Measurements from ENCODE around the gene GPATCH4. TPM values are rescaled to one million over a fixed set of nuclear protein-coding genes. Genes with fewer than 3 reads are reported as not detected.

The GPATCH4 gene
- total and polyA plus RNA-seq, 2 of the 4 experiments (the other 2 are of a cell fraction): 32.6 to 41.8 TPM

- Histone ChIP-seq H2AFZ (replicated peaks; ENCODE audit: low read length, poor library complexity) (no peak overlapping the region), H2BK20ac (ENCODE audit: low read depth, low read length) (no peak overlapping the region), H3K4me3 (ENCODE audit: insufficient read depth, low read depth, low read length) (no peak overlapping the region), H3K4me2 (ENCODE audit: low read depth, low read length) (no peak overlapping the region), H3K36me3 (ENCODE audit: control insufficient read depth, insufficient read depth, low read length) (no peaks in the 10 kb centered on the region), H4K20me1 (ENCODE audit: insufficient read depth, low read length) (peaks cover 16% of the 10 kb centered on the region; the same call in 1 of the 2 replicates), H3K9me3 (ENCODE audit: control insufficient read depth, insufficient read depth, low read length) (0 out of 2 replicates have a peak, but pooled peaks cover 1% of the 10 kb centered on the region), H3K27me3 (ENCODE audit: control insufficient read depth, insufficient read depth, low read length) (peaks cover 96% of the 10 kb centered on the region), H3K9ac (ENCODE audit: low read depth, low read length) (no peak overlapping the region), H3K4ac (ENCODE audit: low read depth, low read length) (no peak overlapping the region), H3K56ac (ENCODE audit: extremely low read depth, insufficient read depth, low read length) (no peak overlapping the region), H2BK120ac (ENCODE audit: low read depth, low read length) (no peak overlapping the region), H3K79me1 (ENCODE audit: low read depth in 1 of 2, low read length in 2 of 2) (no peaks in the 10 kb centered on the region), H2AK9ac (replicated peaks; ENCODE audit: low read depth, low read length, poor library complexity) (no peak overlapping the region), H4K8ac (ENCODE audit: low read depth in 2 of 2, low read length in 2 of 2) (no peak overlapping the region), H3K18ac (ENCODE audit: low read depth, low read length) (no peak overlapping the region), H3K23ac (ENCODE audit: low read depth, low read length) (peak overlapping the region; percentile 49; the same call in 1 of the 2 replicates), H3K4me1 (ENCODE audit: control insufficient read depth, insufficient read depth, low read length) (no peaks in the 10 kb centered on the region; the same call in 1 of the 2 replicates), H3K14ac (replicated peaks; ENCODE audit: low read depth, low read length) (no peak overlapping the region), H3K27ac (ENCODE audit: insufficient read depth, low read length) (no peak overlapping the region), H4K91ac (ENCODE audit: insufficient read depth, low read depth, low read length) (no peak overlapping the region), H4K5ac (ENCODE audit: low read depth, low read length) (no peak overlapping the region), H2AK5ac (ENCODE audit: low read depth, low read length) (no peak overlapping the region), H2BK15ac (ENCODE audit: low read depth, low read length) (no peak overlapping the region), H2BK5ac (ENCODE audit: low read depth, low read length, poor library complexity, severe bottlenecking) (no peak overlapping the region), H3K9me1 (ENCODE audit: insufficient read depth, low read length) (no peaks in the 10 kb centered on the region)
- ChIA-PET POLR2A (ENCODE audit: unreplicated experiment) (interaction anchor here (0.6 kb wide), 1 partner anchor 268 kb away, joined by 13 read pairs; no protein-coding TSS in a partner anchor), CTCF (interaction anchor here (0.6 to 1.8 kb wide), 4 partner anchors 16 to 456 kb away, joined by 4 to 14 read pairs (median 5); no protein-coding TSS in a partner anchor)
- TF ChIP-seq MXI1 (IDR thresholded peaks at IDR 0.05; ENCODE audit: borderline replicate concordance, low read depth, low read length): no peak
- TF ChIP-seq BHLHE40 (IDR thresholded peaks at IDR 0.05; ENCODE audit: low read depth, low read length): no peak
- no peak for TF ChIP-seq CHD1 (IDR thresholded peaks at IDR 0.05; ENCODE audit: low read depth, low read length)
- no peak for TF ChIP-seq CTCF (conservative IDR thresholded peaks at IDR 0.05; ENCODE audit: low read depth, low read length)
- no peak for TF ChIP-seq RFX5 (IDR thresholded peaks at IDR 0.05; ENCODE audit: low read depth, low read length)
- TF ChIP-seq CEBPB (IDR thresholded peaks at IDR 0.05; ENCODE audit: low read depth, low read length): no peak
- no peak for TF ChIP-seq NFE2L2 (IDR thresholded peaks at IDR 0.05; ENCODE audit: low read depth, low read length)
- TF ChIP-seq USF2 (IDR thresholded peaks at IDR 0.05; ENCODE audit: low read depth, low read length): no peak
- no peak for TF ChIP-seq SMC3 (IDR thresholded peaks at IDR 0.05; ENCODE audit: low read depth, low read length)
- TF ChIP-seq FOS (IDR thresholded peaks at IDR 0.05; ENCODE audit: low read depth, low read length): no peak
- no peak for TF ChIP-seq RCOR1 (IDR thresholded peaks at IDR 0.05; ENCODE audit: insufficient replicate concordance, low read length)
- no peak for TF ChIP-seq POLR2A (IDR thresholded peaks at IDR 0.05; ENCODE audit: low read depth, low read length)
- dilution Hi-C loops (cut with HindIII; ENCODE audit: low sequenced_read_pairs, unreplicated experiment): no loop called here
- no TSS peak for BruUV-seq (replicated peaks)
- in situ Hi-C loops (cut with MboI; ENCODE audit: low sequenced_read_pairs): no loop called here
- intact Hi-C loops (cut with micrococcal nuclease): no loop called here
- no CpG with 5 or more reads among the region's 7 CpGs for WGBS, 2 experiments (ENCODE audit: extremely low coverage in 2 of 2, insufficient read length in 1 of 2)
- ATAC-seq (ENCODE audit: low read depth): no peak
- DNase-seq: no peak
Measured at GRCh38 chr1:156643049-156643777, 41.9 kb upstream of the GPATCH4 start.

All from IMR-90 (cell line).